Measurements from ENCODE around the gene NAPSA.

NAPSA gene

GRCh38 chr19:50309396-50310125, 55.9 kb downstream of the NAPSA start:
- DNase-seq (ENCODE audit: low spot score in 2 of 2) (no peak), ATAC-seq (no peak)
- H3K4me3 Mint-ChIP-seq, result no peak overlapping the region

GRCh38 chr19:50308991-50309390, 56.4 kb downstream of the NAPSA start:
- no peak overlapping the region for H3K27ac Mint-ChIP-seq
- H3K36me3 Mint-ChIP-seq, result no peaks in the 10 kb centered on the region
- H3K9me3 Mint-ChIP-seq, result no peaks in the 10 kb centered on the region
- H3K4me1 Mint-ChIP-seq, result no peaks in the 10 kb centered on the region
- no peak for DNase-seq (ENCODE audit: low spot score in 2 of 2)
- ATAC-seq, result no peak
- H3K4me3 Mint-ChIP-seq, result no peak overlapping the region

More at GRCh38 chr19:50309396-50310125, 55.9 kb downstream of the NAPSA start:
- peaks cover 5% of the 10 kb centered on the region for H3K4me1 Mint-ChIP-seq
- no peaks in the 10 kb centered on the region for H3K9me3 Mint-ChIP-seq
- H3K36me3 Mint-ChIP-seq, result no peaks in the 10 kb centered on the region
- H3K27ac Mint-ChIP-seq, result no peak overlapping the region

Measured in stimulated activated effector memory CD8-positive, alpha-beta T cell treated with anti-CD3 and anti-CD28 coated beads, Interleukin-12 subunit alpha, Interleukin-12 subunit beta, amount 100 ng/mL, for 72 hours (primary cell).